Hematopoietic multipotent progenitor cell treated with erythropoietin and hydrocortisone succinate and interleukin-3 and kit ligand, for 8 days (in vitro differentiated cells): ENCODE results near the gene PIK3C2G.
"Not testable (repeated sequence)": the region's sequence is repeated elsewhere in the genome, so short reads cannot be mapped to it uniquely, and the experiment has no call there.

Experiments
- DNase-seq: peaks from one replicate; pipeline ENCODE4 v3.0.0-alpha.2; 2015

PIK3C2G gene

GRCh38 chr12:18476861-18477260 is 215.5 kb downstream of the PIK3C2G start:
- no peak for DNase-seq

- DNase-seq: no peak
Observed at GRCh38 chr12:18479256-18479655, 217.9 kb downstream of the PIK3C2G start.

GRCh38 chr12:18482601-18483120 is 221.3 kb downstream of the PIK3C2G start:
- DNase-seq: no peak

- DNase-seq: no peak
Observed at GRCh38 chr12:18483698-18484325, 222.5 kb downstream of the PIK3C2G start.

GRCh38 chr12:18486036-18486435 is 224.7 kb downstream of the PIK3C2G start:
- DNase-seq: no peak

GRCh38 chr12:18487509-18487908 is 226.2 kb downstream of the PIK3C2G start:
- no peak for DNase-seq

- no peak for DNase-seq
Observed at GRCh38 chr12:18492372-18493025, 231.2 kb downstream of the PIK3C2G start.

- no peak for DNase-seq
Observed at GRCh38 chr12:18496156-18496555, 234.8 kb downstream of the PIK3C2G start.

- DNase-seq: not testable (repeated sequence)
Observed at GRCh38 chr12:18500160-18500574, 238.8 kb downstream of the PIK3C2G start.

GRCh38 chr12:18500736-18501135 is 239.4 kb downstream of the PIK3C2G start:
- DNase-seq: not testable (repeated sequence)

- DNase-seq: no peak
Observed at GRCh38 chr12:18502422-18502968, 241.2 kb downstream of the PIK3C2G start.

- no peak for DNase-seq
Observed at GRCh38 chr12:18521461-18521860, 260.1 kb downstream of the PIK3C2G start.

GRCh38 chr12:18522806-18523205 is 261.5 kb downstream of the PIK3C2G start:
- DNase-seq: no peak

- DNase-seq: not testable (repeated sequence)
Observed at GRCh38 chr12:18542497-18542896, 281.2 kb downstream of the PIK3C2G start.

- DNase-seq: no peak
Observed at GRCh38 chr12:18546399-18546798, 285.1 kb downstream of the PIK3C2G start.

- no peak for DNase-seq
Observed at GRCh38 chr12:18549598-18549997, 288.3 kb downstream of the PIK3C2G start.

- no peak for DNase-seq
Observed at GRCh38 chr12:18551106-18551505, 289.8 kb downstream of the PIK3C2G start.

GRCh38 chr12:18551701-18552100 is 290.4 kb downstream of the PIK3C2G start:
- DNase-seq: no peak

GRCh38 chr12:18552829-18553228 is 291.5 kb downstream of the PIK3C2G start:
- no peak for DNase-seq

GRCh38 chr12:18556161-18556560 is 294.8 kb downstream of the PIK3C2G start:
- no peak for DNase-seq

GRCh38 chr12:18559242-18559641 is 297.9 kb downstream of the PIK3C2G start:
- no peak for DNase-seq

GRCh38 chr12:18562531-18562930 is 301.2 kb downstream of the PIK3C2G start:
- no peak for DNase-seq

- no peak for DNase-seq
Observed at GRCh38 chr12:18564306-18564705, 303.0 kb downstream of the PIK3C2G start.

- no peak for DNase-seq
Observed at GRCh38 chr12:18567787-18568186, 306.5 kb downstream of the PIK3C2G start.
